Activated CD4-positive, alpha-beta T cell treated with anti-CD3 and anti-CD28 coated beads, Interleukin-2, amount 50 U/mL, for 24 hours (primary cell): Measurements from ENCODE around the gene PPP1R9B.

Source experiments
- DNase-seq, 2 donors: peaks; one replicate each; pipeline ENCODE4 v3.0.0-alpha.2; 2020; ENCODE audit warnings: low read depth in 1 of 2, low spot score in 1 of 2

Gene PPP1R9B

GRCh38 chr17:50173335-50173941, 23.0 kb upstream of the PPP1R9B start:
- no peak for DNase-seq

DNA sequence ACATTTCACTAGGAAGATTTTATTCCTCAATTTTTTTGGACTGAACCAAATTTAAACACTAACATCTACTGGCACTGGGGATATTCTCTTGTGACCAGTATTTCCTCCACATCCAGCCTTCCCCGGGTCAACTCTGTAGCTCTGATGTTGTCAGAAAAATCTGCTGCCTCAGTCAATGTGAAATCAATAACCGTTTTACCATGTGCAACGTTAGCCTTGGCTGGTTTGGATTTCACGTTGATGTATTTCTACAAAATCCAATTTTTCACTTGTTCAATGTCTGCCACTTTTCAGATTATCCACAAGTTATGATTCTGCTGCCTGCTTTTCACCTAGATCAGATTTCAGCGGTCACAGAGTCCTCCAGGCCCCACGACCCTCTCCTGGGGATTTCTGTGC, 22.5 kb upstream of the PPP1R9B start:
- no peak for DNase-seq

- DNase-seq = no peak
These were observed 21.7 kb upstream of the PPP1R9B start for GRCh38 chr17:50172130-50172529.

DNA sequence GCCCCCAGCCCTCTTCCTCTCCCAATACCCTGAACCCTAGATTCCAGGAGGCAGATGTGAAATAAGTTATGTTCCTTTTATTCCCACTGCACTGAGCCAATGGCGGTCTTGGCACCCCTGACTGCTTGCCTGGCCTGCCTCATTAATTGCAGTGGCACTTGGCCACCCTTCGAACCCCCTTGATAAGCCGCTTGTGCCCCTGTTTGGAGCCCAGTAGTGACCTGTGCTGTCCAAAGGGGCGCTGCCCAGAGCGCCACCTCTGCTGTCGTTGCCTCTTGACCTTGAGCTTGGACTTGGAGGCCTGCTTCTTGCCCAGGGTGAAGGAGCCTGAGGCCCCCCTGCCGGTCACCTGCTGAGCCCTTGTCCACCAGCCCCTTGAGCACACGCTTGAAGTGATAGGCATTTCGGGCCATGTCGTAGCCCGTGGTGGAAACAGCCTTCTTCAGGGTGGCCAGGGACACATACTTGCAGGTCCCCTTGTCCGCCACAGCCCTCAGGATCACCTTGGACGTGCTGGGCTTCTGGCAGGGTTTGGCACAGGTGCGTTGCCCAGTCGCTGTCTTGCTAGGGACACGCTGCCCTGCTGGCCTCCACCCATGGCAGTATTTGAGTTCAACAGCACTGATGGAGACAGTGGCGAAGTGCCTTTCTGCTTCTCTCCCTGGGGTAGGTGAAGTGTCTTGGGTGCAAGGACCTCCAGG, 21.0 kb upstream of the PPP1R9B start:
- no peak for DNase-seq

DNA sequence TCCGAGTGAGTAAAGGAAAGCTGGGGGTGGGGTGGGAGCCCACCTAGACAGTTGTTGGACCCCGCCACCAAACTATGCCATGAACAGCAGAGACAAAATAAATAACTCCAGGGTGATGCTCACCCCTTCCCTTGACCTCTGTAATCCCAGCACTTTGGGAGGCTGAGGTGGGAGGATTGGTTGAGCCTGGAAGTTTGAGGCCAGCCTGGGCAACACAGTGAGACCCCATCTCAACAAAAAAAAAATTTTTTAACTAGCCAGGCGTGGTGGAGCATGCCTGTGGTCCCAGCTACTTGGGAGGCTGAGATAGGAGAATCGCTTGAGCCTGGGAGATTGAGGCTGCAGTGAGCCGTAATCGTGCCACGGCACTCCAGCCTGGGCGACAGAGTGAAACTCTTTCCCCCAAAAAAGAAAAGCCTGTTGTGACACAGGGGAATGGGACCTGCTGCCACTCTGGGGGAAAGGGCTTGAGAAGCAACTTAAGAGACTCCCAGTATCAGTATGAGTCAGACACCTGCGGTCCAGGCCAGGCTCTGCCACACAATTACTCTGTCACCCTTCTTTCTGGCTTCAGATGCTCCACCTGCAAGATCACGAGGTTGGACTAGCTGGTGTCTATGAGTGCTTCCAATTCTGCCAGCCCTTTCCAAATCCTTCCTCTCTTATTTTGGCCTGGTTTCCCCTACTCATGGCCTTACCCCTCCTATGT, 20.3 kb upstream of the PPP1R9B start:
- no peak for DNase-seq

- no peak for DNase-seq
These were observed 19.5 kb upstream of the PPP1R9B start for GRCh38 chr17:50169881-50170459.

DNA sequence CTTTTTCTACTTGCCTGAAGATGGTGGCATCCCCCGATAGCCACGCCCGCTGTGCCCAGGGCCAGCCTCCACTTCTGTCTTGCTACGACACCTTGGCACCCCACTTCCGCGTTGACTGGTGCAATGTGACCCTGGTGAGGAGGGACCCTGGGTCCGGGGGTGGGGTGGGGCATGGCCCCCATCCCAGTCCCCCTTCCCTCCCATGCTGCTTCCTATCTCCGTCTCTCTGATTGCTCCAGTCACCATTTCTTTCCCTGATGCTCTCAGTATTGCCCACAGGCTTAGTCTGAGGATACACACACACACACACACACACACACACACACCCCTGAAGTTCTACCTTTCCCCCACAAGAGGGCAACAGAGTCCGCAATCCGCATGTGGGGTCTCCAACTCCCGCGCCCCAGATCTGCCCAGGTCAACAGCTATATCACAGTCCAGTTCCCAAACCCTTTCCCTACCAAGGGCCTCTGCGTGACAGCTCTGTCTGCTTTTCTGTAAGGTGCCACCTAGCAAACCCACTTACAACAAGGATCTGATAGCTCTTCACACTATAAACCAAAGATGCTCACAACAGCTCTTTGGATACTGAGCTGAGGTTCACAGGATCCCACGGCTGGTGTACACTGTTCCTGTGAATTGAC, 18.8 kb upstream of the PPP1R9B start:
- DNase-seq = peak in 1 of 2 donors; percentile 44

- DNase-seq = no peak
These were observed 17.8 kb upstream of the PPP1R9B start for GRCh38 chr17:50168319-50168718.

GRCh38 chr17:50167371-50167770, 16.9 kb upstream of the PPP1R9B start:
- no peak for DNase-seq

GRCh38 chr17:50166518-50167181, 16.2 kb upstream of the PPP1R9B start:
- no peak for DNase-seq

DNA sequence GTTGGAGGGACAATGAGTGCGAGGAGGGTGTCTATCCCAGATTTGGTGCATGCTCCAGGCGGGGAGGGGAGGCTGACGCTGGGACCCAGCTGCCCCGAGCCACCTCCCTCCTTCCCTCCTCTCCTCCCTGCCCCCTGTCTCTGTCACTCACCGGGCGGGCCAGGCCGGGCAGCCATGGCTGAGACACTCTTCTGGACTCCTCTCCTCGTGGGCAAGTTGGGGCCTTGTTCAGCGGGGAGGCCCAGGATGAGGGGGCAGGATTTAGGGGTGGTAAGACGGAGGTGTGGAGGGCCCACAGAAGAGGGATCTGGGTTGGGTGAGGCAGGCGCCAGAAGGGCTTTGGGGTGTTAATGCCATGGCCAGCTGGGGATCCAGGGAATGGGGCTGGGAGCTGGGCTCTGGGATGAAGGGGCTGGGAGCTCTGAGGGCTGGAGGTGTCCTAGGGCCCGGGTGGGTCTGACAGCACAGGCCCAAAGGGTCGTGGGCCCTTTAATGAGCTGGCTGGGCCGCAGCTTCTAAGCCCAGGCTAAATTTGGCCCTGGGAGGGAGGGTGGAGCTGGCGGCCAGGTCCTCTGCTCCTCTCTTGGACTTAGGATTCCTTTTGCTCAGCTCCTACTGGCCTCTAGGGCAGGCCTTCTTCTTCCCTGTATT, 15.5 kb upstream of the PPP1R9B start, which contains the start of gene SGCA:
SGCA (plus strand) TSS at position 139 of the 651 bp plus-strand sequence; CDS start at position 175, 36 bp downstream.
- DNase-seq = no peak

GRCh38 chr17:50165466-50165865, 15.0 kb upstream of the PPP1R9B start:
- DNase-seq = no peak

DNA sequence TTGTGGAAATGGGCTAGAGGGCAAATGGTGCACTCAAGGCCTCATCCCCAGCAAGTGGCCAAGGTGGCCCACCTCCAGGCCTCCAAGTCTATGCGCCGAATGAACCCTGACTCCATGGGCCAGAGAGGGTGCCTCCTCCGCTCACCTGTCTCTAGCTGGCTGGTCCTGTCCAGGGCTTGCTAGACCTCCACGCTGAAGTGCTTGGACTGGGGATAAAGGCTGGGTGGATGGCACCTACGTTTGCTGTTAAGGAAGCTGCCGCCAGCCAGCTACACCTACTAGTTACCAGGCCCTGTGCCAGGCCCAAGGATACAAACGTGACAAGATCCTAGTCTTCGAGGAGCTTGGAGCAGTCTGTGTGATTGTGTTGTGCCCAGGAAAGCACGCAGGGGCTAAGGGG, 14.6 kb upstream of the PPP1R9B start:
- no peak for DNase-seq

DNA sequence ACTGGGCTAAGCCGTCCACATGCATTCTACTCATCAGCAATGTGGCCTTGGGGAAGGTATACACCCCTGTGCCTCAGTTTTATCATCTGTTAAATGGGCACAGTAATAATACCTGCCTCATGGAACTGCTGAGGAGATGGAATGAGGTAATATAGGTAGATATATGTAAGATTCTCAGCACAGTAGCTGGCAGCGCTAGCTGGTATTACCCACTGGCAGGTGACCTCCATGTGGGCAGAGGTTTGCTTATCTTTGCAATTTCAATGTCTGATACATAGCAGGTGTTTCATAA, 14.2 kb upstream of the PPP1R9B start:
- DNase-seq = no peak

DNA sequence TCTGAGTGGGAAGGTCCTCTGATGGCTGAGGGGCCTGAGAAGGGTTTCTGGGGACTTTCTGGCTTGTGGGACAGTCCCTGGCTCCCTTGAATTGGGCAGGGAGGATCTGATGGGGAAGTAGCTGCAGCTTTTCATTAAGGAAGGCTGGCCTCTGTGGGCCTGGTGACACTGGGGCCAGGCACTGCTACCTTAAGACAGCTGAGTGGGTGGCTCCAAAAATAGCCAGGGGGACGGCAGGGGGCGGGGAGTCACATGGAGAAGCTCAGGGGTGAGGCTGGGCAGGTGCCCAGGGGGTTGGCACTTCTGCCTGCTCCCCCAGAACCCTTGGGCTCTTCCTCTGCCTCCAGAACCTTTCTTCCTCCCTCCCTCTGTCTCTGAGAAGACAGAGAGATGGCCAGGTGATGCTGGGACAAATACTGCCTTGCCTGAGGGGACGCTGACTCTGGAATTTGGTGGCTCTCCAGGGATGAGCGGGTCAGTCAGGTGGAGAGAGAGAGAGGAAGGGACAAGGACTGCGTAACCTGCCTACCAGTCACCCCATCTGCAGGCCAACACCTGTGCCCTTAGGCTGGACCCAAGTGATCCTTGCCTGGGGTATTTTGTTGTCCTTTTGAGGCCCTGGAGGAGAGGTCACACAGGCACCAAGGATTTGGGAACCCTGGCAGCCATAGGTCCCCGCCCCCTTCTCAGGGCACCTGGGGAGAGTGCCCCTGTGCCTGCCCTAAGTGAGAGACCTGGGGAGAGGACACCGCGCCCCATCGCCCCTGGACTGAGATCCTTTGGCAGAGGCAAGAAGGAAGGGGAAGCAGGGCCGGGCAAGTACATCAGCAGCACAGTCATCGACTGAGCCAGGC, 13.6 kb upstream of the PPP1R9B start:
- DNase-seq = no peak

GRCh38 chr17:50162466-50163254, 12.2 kb upstream of the PPP1R9B start:
- no peak for DNase-seq

- no peak for DNase-seq
These were observed 11.4 kb upstream of the PPP1R9B start for GRCh38 chr17:50161911-50162288.

DNA sequence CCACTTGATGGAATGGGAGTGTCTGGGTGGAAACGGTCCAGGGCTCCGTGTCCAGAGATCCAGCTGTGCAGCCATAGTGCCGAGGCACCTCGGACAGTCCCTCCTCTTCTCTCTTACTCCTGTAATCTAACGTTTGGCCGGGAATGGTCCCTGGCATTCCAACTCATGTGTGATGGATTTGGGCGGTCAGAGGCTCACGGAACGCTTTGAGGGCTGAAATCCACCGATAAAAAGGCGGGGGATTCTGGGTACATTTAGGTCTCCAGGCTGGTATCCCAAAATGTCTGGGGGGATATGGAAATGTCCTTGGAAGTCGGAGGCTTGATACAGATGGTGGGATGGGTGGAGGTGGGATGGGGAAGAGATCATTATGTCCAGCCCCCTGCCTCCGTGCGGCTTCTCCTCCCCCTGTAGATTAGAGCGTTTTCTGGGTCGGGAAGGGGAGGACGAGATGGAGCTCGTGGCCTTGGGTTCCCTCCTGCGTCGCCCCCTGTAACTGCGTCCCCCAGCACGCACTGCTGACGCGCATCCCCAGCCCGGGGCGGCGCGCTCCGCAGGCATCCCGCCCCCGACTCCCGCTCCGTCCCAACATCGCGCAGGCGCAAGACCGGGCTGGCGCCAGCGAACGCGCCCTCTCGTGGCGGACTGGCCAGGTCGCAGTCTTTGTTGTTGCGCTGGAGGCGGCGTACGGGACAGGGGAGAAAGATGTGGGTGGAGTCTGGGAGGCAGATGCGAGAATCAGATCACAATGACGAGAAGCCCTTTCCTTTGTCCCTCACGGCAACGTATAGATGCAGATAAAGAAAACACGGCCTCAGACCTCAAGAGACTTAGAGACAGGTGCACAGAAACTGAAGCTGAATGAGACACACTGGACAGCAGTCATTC, 10.8 kb upstream of the PPP1R9B start:
- DNase-seq = peak; percentile 94
